Measurements from ENCODE around the gene HOXD8.

The HOXD8 gene

GRCh38 chr2:176156807-176157498 lies 27.4 kb downstream of the HOXD8 start, which contains the start of gene HOXD3:
TSS of gene HOXD3 (plus strand) at chr2:176157307. CDS start at chr2:176169115, 11,808 bp downstream.
- ChIA-PET POLR2A (interaction anchor here (1.0 to 1.1 kb wide), 2 partner anchors 11 to 16 kb away, joined by 4 to 5 read pairs; no protein-coding TSS in a partner anchor), CTCF (interaction anchor here (2.4 kb wide), 1 partner anchor 16 kb away, joined by 9 read pairs; no protein-coding TSS in a partner anchor)
- TF ChIP-seq PKNOX1 (IDR thresholded peaks at IDR 0.05): no peak
- TF ChIP-seq L3MBTL2 (conservative IDR thresholded peaks at IDR 0.05): no peak
- no peak for TF ChIP-seq FOXK2 (IDR thresholded peaks at IDR 0.05)
- TF ChIP-seq TARDBP (IDR thresholded peaks at IDR 0.05): no peak
- no peak for TF ChIP-seq FOXM1 (IDR thresholded peaks at IDR 0.05; ENCODE audit: borderline replicate concordance)
- no peak for TF ChIP-seq SP1 (IDR thresholded peaks at IDR 0.05)
- no peak for TF ChIP-seq ARNT (IDR thresholded peaks at IDR 0.05)
- no peak for TF ChIP-seq LEF1 (IDR thresholded peaks at IDR 0.05; ENCODE audit: borderline replicate concordance)
- no peak for TF ChIP-seq ELF4 (IDR thresholded peaks at IDR 0.05)
- no peak for TF ChIP-seq HDGF (IDR thresholded peaks at IDR 0.05; ENCODE audit: borderline replicate concordance)
- TF ChIP-seq ZNF384 (IDR thresholded peaks at IDR 0.05): no peak
- TF ChIP-seq FOXA1 (IDR thresholded peaks at IDR 0.05): no peak
- TF ChIP-seq CTBP1 (IDR thresholded peaks at IDR 0.05; ENCODE audit: borderline replicate concordance): no peak
- DNase-seq (ENCODE audit: extremely low spot score): no peak

- ChIA-PET CTCF (interaction anchor here (0.6 to 0.8 kb wide), 2 partner anchors 298 to 657 kb away, joined by 3 read pairs; no protein-coding TSS in a partner anchor), POLR2A (interaction anchor here (0.6 to 1.7 kb wide), 7 partner anchors 11 to 397 kb away, joined by 3 to 7 read pairs (median 4); no protein-coding TSS in a partner anchor)
- DNase-seq (ENCODE audit: extremely low spot score): peak; percentile 79
- TF ChIP-seq FOXA1 (IDR thresholded peaks at IDR 0.05): no peak
- TF ChIP-seq L3MBTL2 (conservative IDR thresholded peaks at IDR 0.05): peak; percentile 95
- TF ChIP-seq ELF4 (IDR thresholded peaks at IDR 0.05): no peak
- TF ChIP-seq BHLHE40 (IDR thresholded peaks at IDR 0.05; ENCODE audit: borderline replicate concordance): no peak
- no peak for TF ChIP-seq SUZ12 (IDR thresholded peaks at IDR 0.05)
- peak; percentile 75 for TF ChIP-seq CTBP1 (IDR thresholded peaks at IDR 0.05; ENCODE audit: borderline replicate concordance)
- TF ChIP-seq HDGF (IDR thresholded peaks at IDR 0.05; ENCODE audit: borderline replicate concordance): no peak
- TF ChIP-seq ARNT (IDR thresholded peaks at IDR 0.05): peak; percentile 97
- no peak for TF ChIP-seq ZNF384 (IDR thresholded peaks at IDR 0.05)
- no peak for TF ChIP-seq FOXM1 (IDR thresholded peaks at IDR 0.05; ENCODE audit: borderline replicate concordance)
- no peak for TF ChIP-seq FOXK2 (IDR thresholded peaks at IDR 0.05)
- TF ChIP-seq PKNOX1 (IDR thresholded peaks at IDR 0.05): peak; percentile 83
- no peak for TF ChIP-seq TARDBP (IDR thresholded peaks at IDR 0.05)
- no peak for TF ChIP-seq SP1 (IDR thresholded peaks at IDR 0.05)
- TF ChIP-seq NFRKB (IDR thresholded peaks at IDR 0.05): no peak
Observed at GRCh38 chr2:176157499-176158185, 28.1 kb downstream of the HOXD8 start.

GRCh38 chr2:176158186-176158591 lies 28.7 kb downstream of the HOXD8 start:
- POLR2A ChIA-PET: interaction anchor here (0.6 to 1.7 kb wide), 7 partner anchors 11 to 396 kb away, joined by 3 to 7 read pairs (median 4); partner anchors contain the start of gene MTX2
- CTCF ChIA-PET: interaction anchor here (0.6 to 0.8 kb wide), 2 partner anchors 297 to 656 kb away, joined by 3 read pairs; no protein-coding TSS in a partner anchor
- DNase-seq (ENCODE audit: extremely low spot score): peak; percentile 75
- TF ChIP-seq PKNOX1 (IDR thresholded peaks at IDR 0.05) (no peak), ARNT (IDR thresholded peaks at IDR 0.05) (no peak), CTBP1 (IDR thresholded peaks at IDR 0.05; ENCODE audit: borderline replicate concordance) (no peak), LEF1 (IDR thresholded peaks at IDR 0.05; ENCODE audit: borderline replicate concordance) (no peak), NFRKB (IDR thresholded peaks at IDR 0.05) (no peak), FOXA1 (IDR thresholded peaks at IDR 0.05) (no peak), FOXM1 (IDR thresholded peaks at IDR 0.05; ENCODE audit: borderline replicate concordance) (no peak), BHLHE40 (IDR thresholded peaks at IDR 0.05; ENCODE audit: borderline replicate concordance) (no peak), FOXK2 (IDR thresholded peaks at IDR 0.05) (no peak), SUZ12 (IDR thresholded peaks at IDR 0.05) (no peak), SP1 (IDR thresholded peaks at IDR 0.05) (no peak), L3MBTL2 (conservative IDR thresholded peaks at IDR 0.05) (no peak), ELF4 (IDR thresholded peaks at IDR 0.05) (no peak), TARDBP (IDR thresholded peaks at IDR 0.05) (no peak), HDGF (IDR thresholded peaks at IDR 0.05; ENCODE audit: borderline replicate concordance) (no peak), ZNF384 (IDR thresholded peaks at IDR 0.05) (no peak)

GRCh38 chr2:176158855-176159662 lies 29.6 kb downstream of the HOXD8 start:
- TF ChIP-seq ELF4 (IDR thresholded peaks at IDR 0.05) (no peak), FOXM1 (IDR thresholded peaks at IDR 0.05; ENCODE audit: borderline replicate concordance) (0 out of 2 replicates have a peak, but pooled peaks have one; percentile 47), SUZ12 (IDR thresholded peaks at IDR 0.05) (no peak), HDGF (IDR thresholded peaks at IDR 0.05; ENCODE audit: borderline replicate concordance) (no peak), BHLHE40 (IDR thresholded peaks at IDR 0.05; ENCODE audit: borderline replicate concordance) (no peak), FOXK2 (IDR thresholded peaks at IDR 0.05) (no peak), FOXA1 (IDR thresholded peaks at IDR 0.05) (no peak), CTBP1 (IDR thresholded peaks at IDR 0.05; ENCODE audit: borderline replicate concordance) (peak; percentile 79; the same call in 1 of the 2 replicates), SP1 (IDR thresholded peaks at IDR 0.05) (no peak), ARNT (IDR thresholded peaks at IDR 0.05) (peak; percentile 73; the same call in 1 of the 2 replicates), LEF1 (IDR thresholded peaks at IDR 0.05; ENCODE audit: borderline replicate concordance) (no peak), L3MBTL2 (conservative IDR thresholded peaks at IDR 0.05) (no peak), PKNOX1 (IDR thresholded peaks at IDR 0.05) (peak; percentile 94)
- CTCF ChIA-PET: interaction anchor here (0.8 kb wide), 1 partner anchor 296 kb away, joined by 3 read pairs; no protein-coding TSS in a partner anchor
- DNase-seq (ENCODE audit: extremely low spot score): peak; percentile 66
- POLR2A ChIA-PET: interaction anchor here (1.0 to 1.7 kb wide), 3 partner anchors 15 to 110 kb away, joined by 4 to 7 read pairs (median 6); partner anchors contain the start of gene MTX2
